GM12878 (cell line): Measurements from ENCODE around the gene CADM2. TPM values are rescaled to one million over a fixed set of nuclear protein-coding genes. Genes with fewer than 3 reads are reported as not detected.

ENCODE experiments used
- ATAC-seq: fragments of 200-7000 bp; cut with Tn5 transposase; 3 replicates; pipeline ENCODE4 v1.9.1; 2020; ENCODE audit warnings: mild to moderate bottlenecking, moderate library complexity
- BruUV-seq: library from RNA; stranded (reverse); fragments of 400-500 nt; replicated peaks from 2 replicates; lab custom pipeline; 2021; lab: Mats Ljungman, UMichigan
- CTCF ChIA-PET: fragments of 300-600 bp; sonication (Branson Sonifier 250); formaldehyde crosslinking; extraction: SDS; loops from one replicate; lab custom pipeline; 2021; ENCODE audit warnings: inconsistent platforms; lab: Yijun Ruan, JAX
- POLR2A ChIA-PET: fragments of 350-600 bp; formaldehyde crosslinking; extraction: SDS; loops from one replicate; lab custom pipeline; 2021; ENCODE audit warnings: inconsistent platforms; lab: Charles Lee
- RAD21 ChIA-PET: fragments of 300-600 bp; sonication (Branson Sonifier 250); formaldehyde crosslinking; loops from one replicate; lab custom pipeline; 2023; ENCODE audit warnings: antibody characterized with exemption; ENCODE audit not compliant: unreplicated experiment; lab: Charles Lee
- SMC1A ChIA-PET: fragments of 300-600 bp; sonication (Branson Sonifier 250); formaldehyde crosslinking; loops from one replicate; lab custom pipeline; 2023; ENCODE audit not compliant: unreplicated experiment, uncharacterized antibody; lab: Charles Lee
- DNase-seq: peaks from one replicate; pipeline ENCODE4 v3.0.0-alpha.2; 2011; ENCODE audit warnings: low read depth, low spot score
- FAIRE-seq: peaks from 3 replicates; lab custom pipeline; 2011; peaks lifted over from hg19 to GRCh38; lab: Jason Lieb, UNC
- H2AFZ ChIP-seq: 2 replicates; pipeline ENCODE4 v1.6.0; 2011; ENCODE audit warnings: low read depth, low read length, control low read depth; ENCODE audit not compliant: control insufficient read depth
- H3K27ac ChIP-seq: 2 replicates; pipeline ENCODE4 v1.5.1; 2011; ENCODE audit warnings: control low read depth; ENCODE audit not compliant: control insufficient read depth, insufficient read depth
- H3K27me3 ChIP-seq, 2 experiments: replicated peaks in 1 of 2; 2 replicates each; pipeline versions ENCODE4 v1.6.0 to v1.6.1; 2011; ENCODE audit warnings: low read length in 1 of 2; ENCODE audit not compliant: control insufficient read depth in 2 of 2, insufficient read depth in 2 of 2
- H3K36me3 ChIP-seq, 2 experiments: 2 replicates each; pipeline ENCODE4 v1.5.1; 2011; ENCODE audit warnings: low read length in 1 of 2; ENCODE audit not compliant: control insufficient read depth in 2 of 2, insufficient read depth in 2 of 2
- H3K4me1 ChIP-seq: 2 replicates; pipeline ENCODE4 v1.6.1; 2011; ENCODE audit warnings: mild to moderate bottlenecking, low read length, moderate library complexity, mixed read lengths; ENCODE audit not compliant: control insufficient read depth, insufficient read depth
- H3K4me2 ChIP-seq: 2 replicates; pipeline ENCODE4 v1.6.0; 2011; ENCODE audit warnings: control low read depth; ENCODE audit not compliant: control insufficient read depth, insufficient read depth
- H3K4me3 ChIP-seq: fragments of 200-600 bp; sonication (generic); 2 replicates; pipeline ENCODE4 v1.5.1; 2016
- H3K79me2 ChIP-seq: 2 replicates; pipeline ENCODE4 v1.6.0; 2011; ENCODE audit warnings: low read length; ENCODE audit not compliant: control insufficient read depth, insufficient read depth
- H3K9ac ChIP-seq: 2 replicates; pipeline ENCODE4 v1.8.0; 2011; ENCODE audit warnings: low read length, control low read depth, mixed read lengths; ENCODE audit not compliant: control insufficient read depth, insufficient read depth
- H3K9me3 ChIP-seq: replicated peaks from 3 replicates; pipeline ENCODE4 v1.5.1; 2011; ENCODE audit warnings: mild to moderate bottlenecking, low read length; ENCODE audit not compliant: control insufficient read depth, insufficient read depth
- H4K20me1 ChIP-seq: 2 replicates; pipeline ENCODE4 v1.6.0; 2011; ENCODE audit not compliant: control insufficient read depth, insufficient read depth
- ATF7 ChIP-seq: fragments of 450-650 bp; IDR thresholded peaks from 2 replicates; pipeline ENCODE4 v1.6.1; 2016; ENCODE audit warnings: low read depth, mild to moderate bottlenecking
- CEBPZ ChIP-seq: fragments of 150-350 bp; IDR thresholded peaks from 2 replicates; pipeline ENCODE4 v1.6.1; 2016; ENCODE audit warnings: low read depth, low read length
- CREB1 ChIP-seq: IDR thresholded peaks from 2 replicates; pipeline ENCODE4 v1.6.1; 2012; ENCODE audit warnings: low read depth, mild to moderate bottlenecking, inconsistent platforms
- CUX1 ChIP-seq: IDR thresholded peaks from 2 replicates; pipeline ENCODE4 v1.6.1; 2012; ENCODE audit warnings: improper control_type of control experiment, low read depth, low read length; ENCODE audit not compliant: insufficient replicate concordance
- E2F4 ChIP-seq: IDR thresholded peaks from 2 replicates; pipeline ENCODE4 v1.6.1; 2012; ENCODE audit warnings: low read depth, low read length, improper control_type of control experiment
- MEF2A ChIP-seq: IDR thresholded peaks from 2 replicates; pipeline ENCODE4 v1.6.1; 2011; ENCODE audit warnings: low read depth, mild to moderate bottlenecking, low read length, moderate library complexity; ENCODE audit not compliant: insufficient read depth
- POU2F2 ChIP-seq: IDR thresholded peaks from 3 replicates; pipeline ENCODE4 v1.6.1; 2011; ENCODE audit warnings: low read depth, mild to moderate bottlenecking, low read length, borderline replicate concordance
- RAD21 ChIP-seq: IDR thresholded peaks from 2 replicates; pipeline ENCODE4 v1.6.1; 2011; ENCODE audit warnings: mild to moderate bottlenecking, low read depth, low read length, moderate library complexity; ENCODE audit not compliant: insufficient read depth
- RFX5 ChIP-seq: IDR thresholded peaks from 2 replicates; pipeline ENCODE4 v1.6.1; 2011; ENCODE audit warnings: low read depth, low read length, improper control_type of control experiment
- SMARCA5 ChIP-seq: fragments of 450-650 bp; IDR thresholded peaks from 2 replicates; pipeline ENCODE4 v1.6.1; 2017; ENCODE audit warnings: mild to moderate bottlenecking
- SMC3 ChIP-seq: IDR thresholded peaks from 2 replicates; pipeline ENCODE4 v1.6.1; 2011; ENCODE audit warnings: low read length, improper control_type of control experiment, borderline replicate concordance
- SRF ChIP-seq, 2 experiments: IDR thresholded peaks; 2 replicates each; pipeline ENCODE4 v1.6.1; 2011; ENCODE audit warnings: low read depth in 2 of 2, low read length in 2 of 2, mild to moderate bottlenecking in 1 of 2, moderate library complexity in 1 of 2
- TARDBP ChIP-seq: IDR thresholded peaks from 2 replicates; pipeline ENCODE4 v1.6.1; 2016; ENCODE audit warnings: borderline replicate concordance
- ZBED1 ChIP-seq: IDR thresholded peaks from 2 replicates; pipeline ENCODE4 v1.6.1; 2016; ENCODE audit warnings: borderline replicate concordance
- WGBS: methylation state at CpG from one replicate; pipeline ENCODE4 v1.1.6; 2016; ENCODE audit warnings: low lambda C conversion rate; ENCODE audit not compliant: insufficient replicate concordance, insufficient coverage; ENCODE audit errors: missing lambda C conversion rate; 5-methylcytosine and 5-hydroxymethylcytosine counted together
- in situ Hi-C: fragments of 300-500 bp; cut with MboI; formaldehyde crosslinking; loops from 9 replicates; pipeline ENCODE4 v1.14.3; 2018; ENCODE audit warnings: mixed read lengths
- intact Hi-C: fragments of 100-400 bp; cut with micrococcal nuclease; formaldehyde crosslinking; loops from one replicate; pipeline ENCODE4 v1.14.2; 2022; ENCODE audit not compliant: unreplicated experiment
- polyA plus RNA-seq, 11 experiments: library from polyadenylated mRNA; depleted of rRNA in 4 of 11; unstranded in 6 of 11; stranded (reverse) in 5 of 11; fragments of >200 nt; fragmentation: Nextera tagmentation in 4 of 11; fragmentation: Illumina TruSeq in 1 of 11; extraction: Ambion mirVana in 4 of 11; extraction: Trizol in 1 of 11; gene quantifications; 1 replicate in 1 of 11; 2 replicates in 10 of 11; pipeline versions ENCODE4 v1.2.1 to v1.2.3, GENCODE V29; 2011 to 2016; ENCODE audit warnings: inconsistent platforms in 2 of 11, missing spikeins in 2 of 11, low read depth in 1 of 11
- total RNA-seq, 4 experiments: library from RNA; depleted of rRNA in 3 of 4; stranded (reverse); fragments of >200 nt in 3 of 4; fragmentation: Illumina TruSeq in 1 of 4; extraction: Trizol in 1 of 4; gene quantifications; 2 replicates each; pipeline versions ENCODE4 v1.2.1 to v1.2.3, GENCODE V29; 2013 to 2021

Gene CADM2
- total and polyA plus RNA-seq, 10 of the 15 experiments (the other 5 are each of a cell fraction or from before 2014, with no cell fraction given) = 0.13 TPM; not detected in 9

GRCh38 chr3:85495602-85496001, 536.8 kb downstream of the CADM2 start (continued):
- TF ChIP-seq TARDBP (no peak), SRF (IDR thresholded peaks at IDR 0.05; ENCODE audit: low read depth in 2 of 2, low read length in 2 of 2) (no peak), CEBPZ (no peak), SMARCA5 (no peak), ATF7 (no peak)

- Histone ChIP-seq H2AFZ (no peak overlapping the region), H3K4me2 (no peak overlapping the region), H3K27ac (no peak overlapping the region), H3K4me1 (no peaks in the 10 kb centered on the region), H3K4me3 (no peak overlapping the region), H4K20me1 (no peaks in the 10 kb centered on the region), H3K79me2 (no peaks in the 10 kb centered on the region), H3K36me3 (no peaks in the 10 kb centered on the region), H3K27me3 (no peaks in the 10 kb centered on the region), H3K9ac (no peak overlapping the region), H3K9me3 (no peaks in the 10 kb centered on the region)
- ChIA-PET POLR2A (interaction anchor here (0.7 kb wide), 2 partner anchors 68 to 150 kb away, joined by 3 to 4 read pairs; no protein-coding TSS in a partner anchor), SMC1A (interaction anchor here (1.1 to 2.3 kb wide), 3 partner anchors 11 to 20 kb away, joined by 4 to 8 read pairs (median 6); no protein-coding TSS in a partner anchor), CTCF (no interaction called here), RAD21 (no interaction called here)
- intact Hi-C loops = no loop called here
- DNase-seq = peak; percentile 5
- in situ Hi-C loops = no loop called here
- no TSS peak for BruUV-seq
- no peak for FAIRE-seq
- 34% methylated on average over 4 of the region's 4 CpGs for WGBS
- ATAC-seq = peak; percentile 91
- TF ChIP-seq SMC3 = no peak
- no peak for TF ChIP-seq CUX1
- no peak for TF ChIP-seq MEF2A
- no peak for TF ChIP-seq CREB1
- no peak for TF ChIP-seq RAD21
- TF ChIP-seq RFX5 = no peak
- TF ChIP-seq ZBED1 = no peak
- 0 out of 2 replicates have a peak, but pooled peaks have one; percentile 9 for TF ChIP-seq ATF7
- no peak for TF ChIP-seq E2F4
- no peak for TF ChIP-seq POU2F2
Observed at GRCh38 chr3:85498177-85498576, 539.4 kb downstream of the CADM2 start.
